HG02588 (cell line): Measurements from ENCODE around the gene SYCE1.

ENCODE experiments used
- ATAC-seq: cut with Tn5 transposase; IDR thresholded peaks from one replicate; pipeline ENCODE4 v1.9.1; 2021; ENCODE audit warnings: mild to moderate bottlenecking, moderate library complexity; ENCODE audit not compliant: unreplicated experiment

The SYCE1 gene

GRCh38 chr10:133516057-133516456 lies 49.3 kb downstream of the SYCE1 start:
- no peak for ATAC-seq

GRCh38 chr10:133515471-133515870 lies 49.9 kb downstream of the SYCE1 start:
- ATAC-seq, result no peak

- no peak for ATAC-seq
Observed at GRCh38 chr10:133511907-133512528, 53.4 kb downstream of the SYCE1 start.

- no peak for ATAC-seq
Observed at GRCh38 chr10:133511408-133511807, 54.0 kb downstream of the SYCE1 start.

- ATAC-seq, result no peak
Observed at GRCh38 chr10:133509700-133510099, 55.7 kb downstream of the SYCE1 start.
